Astrocyte (in vitro differentiated cells and primary cell): ENCODE measurements around the gene ABCC10. TPM values are rescaled to one million over a fixed set of nuclear protein-coding genes. Genes with fewer than 3 reads are reported as not detected.
"Not testable (repeated sequence)": the region's sequence is repeated elsewhere in the genome, so short reads cannot be mapped to it uniquely, and the experiment has no call there.

Experiments used
- DNase-seq: peaks from one replicate; pipeline ENCODE4 v3.0.0-alpha.2; 2010; ENCODE audit warnings: low read depth
- FAIRE-seq: peaks from 2 replicates; lab custom pipeline; 2011; peaks lifted over from hg19 to GRCh38; lab: Jason Lieb, UNC
- H2AFZ ChIP-seq: 2 replicates; pipeline ENCODE4 v1.6.0; 2012; ENCODE audit warnings: low read depth, low read length, inconsistent platforms
- H3K27ac ChIP-seq: 2 replicates; pipeline ENCODE4 v1.5.1; 2011; ENCODE audit warnings: low read depth, low read length, inconsistent platforms
- H3K27me3 ChIP-seq: 2 replicates; pipeline ENCODE4 v1.6.0; 2011; ENCODE audit warnings: low read length, inconsistent platforms; ENCODE audit not compliant: insufficient read depth
- H3K36me3 ChIP-seq: 2 replicates; pipeline ENCODE4 v1.5.1; 2011; ENCODE audit warnings: low read length, inconsistent platforms; ENCODE audit not compliant: insufficient read depth
- H3K4me1 ChIP-seq: 2 replicates; pipeline ENCODE4 v1.5.1; 2011; ENCODE audit warnings: low read length, inconsistent platforms; ENCODE audit not compliant: insufficient read depth
- H3K4me2 ChIP-seq: 2 replicates; pipeline ENCODE4 v1.6.0; 2012; ENCODE audit warnings: low read length, inconsistent platforms
- H3K4me3 ChIP-seq: 2 replicates; pipeline ENCODE4 v1.5.1; 2011; ENCODE audit warnings: low read depth, mild to moderate bottlenecking, low read length, inconsistent platforms; ENCODE audit not compliant: insufficient read depth
- H3K79me2 ChIP-seq: 2 replicates; pipeline ENCODE4 v1.6.0; 2012; ENCODE audit warnings: mild to moderate bottlenecking, low read length, inconsistent platforms; ENCODE audit not compliant: insufficient read depth
- H3K9ac ChIP-seq: 2 replicates; pipeline ENCODE4 v1.6.0; 2012; ENCODE audit warnings: mild to moderate bottlenecking, low read length, inconsistent platforms
- H3K9me3 ChIP-seq: 2 replicates; pipeline ENCODE4 v1.5.1; 2012; ENCODE audit warnings: low read depth, mild to moderate bottlenecking, low read length, inconsistent platforms; ENCODE audit not compliant: insufficient read depth
- H4K20me1 ChIP-seq: 2 replicates; pipeline ENCODE4 v1.6.0; 2012; ENCODE audit warnings: low read length, inconsistent platforms; ENCODE audit not compliant: insufficient read depth
- H3K27ac Mint-ChIP-seq: one replicate; pipeline ENCODE4 v1.8.0; 2021; ENCODE audit warnings: mild to moderate bottlenecking, mixed read lengths; ENCODE audit not compliant: unreplicated experiment
- H3K27me3 Mint-ChIP-seq: one replicate; pipeline ENCODE4 v1.8.0; 2021; ENCODE audit warnings: low read depth, mixed read lengths; ENCODE audit not compliant: unreplicated experiment
- H3K36me3 Mint-ChIP-seq: one replicate; pipeline ENCODE4 v1.8.0; 2021; ENCODE audit warnings: low read depth, mixed read lengths; ENCODE audit not compliant: unreplicated experiment
- H3K4me1 Mint-ChIP-seq: one replicate; pipeline ENCODE4 v1.8.0; 2021; ENCODE audit warnings: low read depth, mixed read lengths; ENCODE audit not compliant: unreplicated experiment
- H3K4me3 Mint-ChIP-seq: one replicate; pipeline ENCODE4 v1.8.0; 2021; ENCODE audit warnings: mild to moderate bottlenecking, moderate library complexity, mixed read lengths; ENCODE audit not compliant: unreplicated experiment
- H3K9me3 Mint-ChIP-seq: one replicate; pipeline ENCODE4 v1.8.0; 2021; ENCODE audit warnings: mild to moderate bottlenecking, mixed read lengths; ENCODE audit not compliant: unreplicated experiment
- EZH2 ChIP-seq: IDR thresholded peaks from 2 replicates; pipeline ENCODE4 v1.6.1; 2012; ENCODE audit warnings: mild to moderate bottlenecking, low read length, inconsistent platforms; ENCODE audit not compliant: insufficient read depth
- total RNA-seq: library from RNA; stranded (reverse); gene quantifications from 2 replicates; pipeline ENCODE4 v1.2.1, GENCODE V29; 2021
- TF ChIP-seq, protein P1 (sequence below): IDR thresholded peaks from 2 replicates; pipeline ENCODE4 v1.5.1; 2011; ENCODE audit warnings: low read depth, mild to moderate bottlenecking, inconsistent platforms, low read length, moderate library complexity; ENCODE audit not compliant: insufficient read depth

ABCC10 gene
- total RNA-seq, 1 donor from 2014 or later: 37.2 TPM

DNA sequence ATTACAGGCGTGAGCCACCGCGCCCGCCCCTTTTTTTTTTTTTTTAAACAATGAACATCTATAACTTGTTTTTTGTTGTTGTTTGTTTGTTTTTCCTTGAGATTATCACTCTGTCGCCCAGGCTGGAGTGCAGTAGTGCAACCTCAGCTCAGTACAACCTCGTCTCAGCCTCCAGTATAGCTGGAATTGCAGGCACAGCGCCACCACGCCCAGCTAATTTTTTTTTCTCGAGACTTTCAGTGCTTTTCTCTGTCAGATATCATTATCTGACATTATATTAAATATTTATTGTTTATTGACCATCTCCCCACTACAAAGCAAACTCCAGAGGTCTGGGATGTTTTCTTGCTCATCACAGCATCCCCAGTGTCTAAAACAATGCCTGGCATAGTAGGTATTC, 30.3 kb downstream of the ABCC10 start:
- H3K4me3 ChIP-seq: no peak overlapping the region
- DNase-seq (no peak), FAIRE-seq (no peak)
- H3K4me1 Mint-ChIP-seq: no peaks in the 10 kb centered on the region
- H3K4me1 ChIP-seq: no peaks in the 10 kb centered on the region
- H4K20me1 ChIP-seq: peaks cover 9% of the 10 kb centered on the region
- H3K9me3 Mint-ChIP-seq: no peaks in the 10 kb centered on the region
- no peak overlapping the region for H3K4me3 Mint-ChIP-seq
- H3K4me2 ChIP-seq: no peak overlapping the region
- peaks cover 2% of the 10 kb centered on the region for H3K36me3 Mint-ChIP-seq
- peaks cover 2% of the 10 kb centered on the region for H3K9me3 ChIP-seq
- H3K36me3 ChIP-seq: no peaks in the 10 kb centered on the region
- TF ChIP-seq EZH2: no peak
- TF ChIP-seq, protein P1, sequence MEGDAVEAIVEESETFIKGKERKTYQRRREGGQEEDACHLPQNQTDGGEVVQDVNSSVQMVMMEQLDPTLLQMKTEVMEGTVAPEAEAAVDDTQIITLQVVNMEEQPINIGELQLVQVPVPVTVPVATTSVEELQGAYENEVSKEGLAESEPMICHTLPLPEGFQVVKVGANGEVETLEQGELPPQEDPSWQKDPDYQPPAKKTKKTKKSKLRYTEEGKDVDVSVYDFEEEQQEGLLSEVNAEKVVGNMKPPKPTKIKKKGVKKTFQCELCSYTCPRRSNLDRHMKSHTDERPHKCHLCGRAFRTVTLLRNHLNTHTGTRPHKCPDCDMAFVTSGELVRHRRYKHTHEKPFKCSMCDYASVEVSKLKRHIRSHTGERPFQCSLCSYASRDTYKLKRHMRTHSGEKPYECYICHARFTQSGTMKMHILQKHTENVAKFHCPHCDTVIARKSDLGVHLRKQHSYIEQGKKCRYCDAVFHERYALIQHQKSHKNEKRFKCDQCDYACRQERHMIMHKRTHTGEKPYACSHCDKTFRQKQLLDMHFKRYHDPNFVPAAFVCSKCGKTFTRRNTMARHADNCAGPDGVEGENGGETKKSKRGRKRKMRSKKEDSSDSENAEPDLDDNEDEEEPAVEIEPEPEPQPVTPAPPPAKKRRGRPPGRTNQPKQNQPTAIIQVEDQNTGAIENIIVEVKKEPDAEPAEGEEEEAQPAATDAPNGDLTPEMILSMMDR: no peak
- H3K79me2 ChIP-seq: no peaks in the 10 kb centered on the region
- H3K27ac Mint-ChIP-seq: no peak overlapping the region
- no peak overlapping the region for H3K9ac ChIP-seq
- no peak overlapping the region for H2AFZ ChIP-seq
- no peak overlapping the region for H3K27ac ChIP-seq
- peaks cover 44% of the 10 kb centered on the region for H3K27me3 Mint-ChIP-seq
- H3K27me3 ChIP-seq: peaks cover 18% of the 10 kb centered on the region

DNA sequence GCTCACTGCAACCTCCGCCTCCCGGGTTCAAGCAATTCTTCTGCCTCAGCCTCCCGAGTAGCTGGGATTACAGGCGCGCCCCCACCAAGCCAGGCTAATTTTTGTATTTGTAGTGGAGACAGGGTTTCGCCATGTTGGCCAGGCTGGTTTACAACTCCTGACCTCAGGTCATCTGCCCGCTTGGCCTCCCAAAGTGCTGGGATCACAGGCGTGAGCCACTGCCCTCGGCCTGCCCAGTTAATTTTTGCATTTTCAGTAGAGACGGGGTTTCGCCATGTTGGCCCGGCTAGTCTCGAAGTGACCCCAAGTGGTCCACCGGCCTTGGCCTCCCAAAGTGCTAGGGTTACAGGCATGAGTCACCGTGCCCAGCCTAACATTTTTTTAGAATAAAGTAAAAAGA, 30.8 kb downstream of the ABCC10 start:
- FAIRE-seq, H3K9me3 ChIP-seq, H3K9me3 Mint-ChIP-seq, H4K20me1 ChIP-seq, H3K27ac ChIP-seq, H2AFZ ChIP-seq, DNase-seq, H3K9ac ChIP-seq, H3K36me3 ChIP-seq, H3K36me3 Mint-ChIP-seq, H3K4me3 ChIP-seq, H3K27ac Mint-ChIP-seq, H3K4me1 ChIP-seq, H3K4me2 ChIP-seq, H3K4me3 Mint-ChIP-seq, H3K4me1 Mint-ChIP-seq, H3K79me2 ChIP-seq: not testable (repeated sequence)
- peaks cover 19% of the 10 kb centered on the region for H3K27me3 ChIP-seq
- H3K27me3 Mint-ChIP-seq: peaks cover 48% of the 10 kb centered on the region

DNA sequence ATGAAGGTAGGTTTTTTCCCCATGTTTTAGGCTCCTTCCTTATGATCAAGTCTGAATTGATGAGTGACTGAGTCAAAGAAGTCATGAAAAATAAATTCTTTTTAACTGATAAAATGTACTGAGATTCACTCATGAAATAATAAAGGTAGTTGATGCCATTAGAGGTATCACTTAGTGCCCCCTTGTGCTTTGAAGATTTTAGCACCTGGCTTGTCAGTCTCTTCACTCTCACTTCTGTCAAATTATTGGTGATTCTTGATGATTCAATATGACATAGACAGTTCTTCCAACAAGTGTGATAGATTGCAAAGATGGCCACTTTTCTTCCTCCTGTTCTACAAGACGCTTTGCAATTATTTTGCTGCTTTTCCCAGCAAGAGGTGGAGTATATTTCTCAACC, 32.2 kb downstream of the ABCC10 start:
- H3K4me1 ChIP-seq: no peaks in the 10 kb centered on the region
- peaks cover 2% of the 10 kb centered on the region for H3K9me3 ChIP-seq
- Mint-ChIP-seq H3K4me3 (no peak overlapping the region), H3K4me1 (no peaks in the 10 kb centered on the region), H3K36me3 (no peaks in the 10 kb centered on the region), H3K27me3 (peaks cover 44% of the 10 kb centered on the region), H3K27ac (no peak overlapping the region), H3K9me3 (no peaks in the 10 kb centered on the region)
- no peak overlapping the region for H3K9ac ChIP-seq
- no peak for TF ChIP-seq EZH2
- TF ChIP-seq, protein P1: no peak
- no peak overlapping the region for H2AFZ ChIP-seq
- no peak overlapping the region for H3K4me2 ChIP-seq
- no peak overlapping the region for H3K4me3 ChIP-seq
- no peaks in the 10 kb centered on the region for H3K79me2 ChIP-seq
- no peak overlapping the region for H3K27ac ChIP-seq
- peaks cover 19% of the 10 kb centered on the region for H3K27me3 ChIP-seq
- DNase-seq (no peak), FAIRE-seq (no peak)
- H3K36me3 ChIP-seq: no peaks in the 10 kb centered on the region
- no peaks in the 10 kb centered on the region for H4K20me1 ChIP-seq
